Measurements from ENCODE around the gene RHBDL2.

RHBDL2 gene

GRCh38 chr1:38873027-38873969, 68.3 kb downstream of the RHBDL2 start, which contains the start of gene MYCBP:
MYCBP (minus strand) TSS chr1:38873348; CDS start chr1:38873305, 43 bp downstream.
- POLR2A ChIA-PET: no interaction called here
- TF ChIP-seq, protein P1, sequence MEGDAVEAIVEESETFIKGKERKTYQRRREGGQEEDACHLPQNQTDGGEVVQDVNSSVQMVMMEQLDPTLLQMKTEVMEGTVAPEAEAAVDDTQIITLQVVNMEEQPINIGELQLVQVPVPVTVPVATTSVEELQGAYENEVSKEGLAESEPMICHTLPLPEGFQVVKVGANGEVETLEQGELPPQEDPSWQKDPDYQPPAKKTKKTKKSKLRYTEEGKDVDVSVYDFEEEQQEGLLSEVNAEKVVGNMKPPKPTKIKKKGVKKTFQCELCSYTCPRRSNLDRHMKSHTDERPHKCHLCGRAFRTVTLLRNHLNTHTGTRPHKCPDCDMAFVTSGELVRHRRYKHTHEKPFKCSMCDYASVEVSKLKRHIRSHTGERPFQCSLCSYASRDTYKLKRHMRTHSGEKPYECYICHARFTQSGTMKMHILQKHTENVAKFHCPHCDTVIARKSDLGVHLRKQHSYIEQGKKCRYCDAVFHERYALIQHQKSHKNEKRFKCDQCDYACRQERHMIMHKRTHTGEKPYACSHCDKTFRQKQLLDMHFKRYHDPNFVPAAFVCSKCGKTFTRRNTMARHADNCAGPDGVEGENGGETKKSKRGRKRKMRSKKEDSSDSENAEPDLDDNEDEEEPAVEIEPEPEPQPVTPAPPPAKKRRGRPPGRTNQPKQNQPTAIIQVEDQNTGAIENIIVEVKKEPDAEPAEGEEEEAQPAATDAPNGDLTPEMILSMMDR (IDR thresholded peaks at IDR 0.05; ENCODE audit: insufficient read depth, low read length, missing control alignments): no peak
- DNase-seq (ENCODE audit: low read depth, low spot score): peak; percentile 65
- peak within 1 kb of the TSS; percentile 94 for H3K4me3 ChIP-seq (ENCODE audit: low read depth, low read length)
- CTCF ChIA-PET: interaction anchor here (1.1 to 2.0 kb wide), 3 partner anchors 11 to 225 kb away, joined by 3 to 9 read pairs (median 5); no protein-coding TSS in a partner anchor

- ChIA-PET CTCF (interaction anchor here (1.1 to 1.5 kb wide), 2 partner anchors 10 to 220 kb away, joined by 3 to 9 read pairs; no protein-coding TSS in a partner anchor), POLR2A (interaction anchor here (0.6 to 0.8 kb wide), 2 partner anchors 154 to 254 kb away, joined by 3 read pairs; partner anchors contain the start of gene NDUFS5)
- peak overlapping the region; percentile 94 for H3K4me3 ChIP-seq (ENCODE audit: low read depth, low read length)
- TF ChIP-seq, protein P1 (IDR thresholded peaks at IDR 0.05; ENCODE audit: insufficient read depth, low read length, missing control alignments): no peak
- no peak for DNase-seq (ENCODE audit: low read depth, low spot score)
Measured at GRCh38 chr1:38872401-38873026, 69.1 kb downstream of the RHBDL2 start.

- no peak for DNase-seq (ENCODE audit: low read depth, low spot score)
- TF ChIP-seq, protein P1 (IDR thresholded peaks at IDR 0.05; ENCODE audit: insufficient read depth, low read length, missing control alignments): no peak
- H3K4me3 ChIP-seq (ENCODE audit: low read depth, low read length): no peak overlapping the region
- CTCF ChIA-PET: no interaction called here
- POLR2A ChIA-PET: no interaction called here
Measured at GRCh38 chr1:38870996-38871395, 70.6 kb downstream of the RHBDL2 start.

DNA sequence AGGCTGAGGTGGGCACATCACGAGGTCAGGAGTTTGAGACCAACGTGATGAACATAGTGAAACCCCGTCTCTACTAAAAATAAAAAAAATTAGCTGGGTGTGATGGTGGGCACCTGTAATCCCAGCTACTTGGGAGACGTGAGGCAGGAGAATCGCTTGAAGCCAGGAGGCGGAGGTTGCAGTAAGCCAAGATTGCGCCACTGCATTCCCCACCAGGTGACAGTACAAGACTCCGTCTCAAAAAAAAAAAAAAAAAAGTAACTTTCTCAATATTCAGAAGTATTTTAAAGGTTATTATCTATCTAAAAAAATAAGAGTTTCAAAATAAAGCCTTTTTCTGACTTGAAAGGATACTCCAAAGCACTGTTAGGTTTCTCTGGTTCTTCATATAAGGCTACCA, 74.4 kb downstream of the RHBDL2 start:
- DNase-seq (ENCODE audit: low read depth, low spot score): no peak
- TF ChIP-seq, protein P1 (IDR thresholded peaks at IDR 0.05; ENCODE audit: insufficient read depth, low read length, missing control alignments): no peak
- CTCF ChIA-PET: no interaction called here
- POLR2A ChIA-PET: no interaction called here
- H3K4me3 ChIP-seq (ENCODE audit: low read depth, low read length): no peak overlapping the region

- no peak for DNase-seq (ENCODE audit: low read depth, low spot score)
- ChIA-PET CTCF (no interaction called here), POLR2A (no interaction called here)
- TF ChIP-seq, protein P1 (IDR thresholded peaks at IDR 0.05; ENCODE audit: insufficient read depth, low read length, missing control alignments): no peak
- H3K4me3 ChIP-seq (ENCODE audit: low read depth, low read length): no peak overlapping the region
Measured at GRCh38 chr1:38865112-38865715, 76.4 kb downstream of the RHBDL2 start.

Data from AG04449 (cell line).